SKM-1 (cell line): ENCODE results near the gene IL17RE.
"Not testable (repeated sequence)": the region's sequence is repeated elsewhere in the genome, so short reads cannot be mapped to it uniquely, and the experiment has no call there.

Source experiments
- DNase-seq: peaks from one replicate; lab custom pipeline; 2025; ENCODE audit not compliant: unreplicated experiment; lab: John Stamatoyannopoulos, UW

IL17RE gene

GRCh38 chr3:9879830-9880549 is 22.7 kb upstream of the IL17RE start, which contains the start of gene CIDEC:
CIDEC (minus strand) TSS chr3:9880253; CDS start chr3:9878486, 1,767 bp downstream.
- no peak for DNase-seq

GRCh38 chr3:9881441-9881840 is 21.2 kb upstream of the IL17RE start:
- no peak for DNase-seq

- no peak for DNase-seq
These were observed 18.7 kb upstream of the IL17RE start for GRCh38 chr3:9883706-9884554.

GRCh38 chr3:9884555-9885165 is 18.0 kb upstream of the IL17RE start:
- DNase-seq = no peak

- DNase-seq = no peak
These were observed 16.3 kb upstream of the IL17RE start for GRCh38 chr3:9886328-9886727.

GRCh38 chr3:9887480-9887879 is 15.2 kb upstream of the IL17RE start:
- DNase-seq = no peak

- DNase-seq = no peak
These were observed 14.1 kb upstream of the IL17RE start for GRCh38 chr3:9888540-9888939.

GRCh38 chr3:9889405-9889804 is 13.2 kb upstream of the IL17RE start:
- no peak for DNase-seq

GRCh38 chr3:9890249-9891071 is 12.2 kb upstream of the IL17RE start, which contains the start of gene JAGN1:
JAGN1 (plus strand) TSS chr3:9890610; CDS start chr3:9890723, 113 bp downstream.
- DNase-seq = peak; percentile 68

- DNase-seq = no peak
These were observed 11.5 kb upstream of the IL17RE start for GRCh38 chr3:9891072-9891622.

GRCh38 chr3:9893739-9894138 is 8.9 kb upstream of the IL17RE start:
- DNase-seq = no peak

- DNase-seq = not testable (repeated sequence)
These were observed 6.9 kb upstream of the IL17RE start for GRCh38 chr3:9895715-9896114.

GRCh38 chr3:9896755-9897407 is 5.8 kb upstream of the IL17RE start:
- not testable (repeated sequence) for DNase-seq

- DNase-seq = no peak
These were observed 5.0 kb upstream of the IL17RE start for GRCh38 chr3:9897408-9898372.

GRCh38 chr3:9898467-9899241 is 4.0 kb upstream of the IL17RE start:
- no peak for DNase-seq

GRCh38 chr3:9899289-9899791 is 3.3 kb upstream of the IL17RE start:
- no peak for DNase-seq

- DNase-seq = not testable (repeated sequence)
These were observed 1.7 kb upstream of the IL17RE start for GRCh38 chr3:9900965-9901415.

GRCh38 chr3:9901967-9902366 is 681 bp upstream of the IL17RE start:
- DNase-seq = no peak
